ENCODE results near the gene RSPO1.

GRCh38 chr1:37676281-37677142 is 41.8 kb upstream of the RSPO1 start:
- TF ChIP-seq CTCF (IDR thresholded peaks at IDR 0.05) = no peak
- TF ChIP-seq TCF7L2 (IDR thresholded peaks at IDR 0.05; ENCODE audit: low read depth, low read length) = no peak
- TF ChIP-seq POLR2AphosphoS5 (IDR thresholded peaks at IDR 0.05; ENCODE audit: low read depth, low read length) = no peak
- TF ChIP-seq REST (IDR thresholded peaks at IDR 0.05; ENCODE audit: insufficient read depth in 1 of 2, low read depth in 2 of 2, low read length in 1 of 2) = no peak

All from Panc1 (cell line).